Activated T-helper 2 cell treated with anti-CD3 and anti-CD28 coated beads, Interferon-gamma antibody, Interleukin-2, Interleukin-4, amounts not matched to agents 10 μg/mL and 5 μg/mL and 100 μg/mL, durations not matched to agents 14 hours and 24 hours and 36 hours (primary cell): ENCODE measurements around the gene CHRNA10. TPM values are rescaled to one million over a fixed set of nuclear protein-coding genes. Genes with fewer than 3 reads are reported as not detected.
"Not testable (repeated sequence)": the region's sequence is repeated elsewhere in the genome, so short reads cannot be mapped to it uniquely, and the experiment has no call there.

Experiments
- DNase-seq: peaks from one replicate; pipeline ENCODE4 v3.0.0; 2021; ENCODE audit warnings: low spot score
- H3K27ac Mint-ChIP-seq: one replicate; pipeline ENCODE4 v1.8.0; 2021; ENCODE audit warnings: mixed read lengths
- H3K27me3 Mint-ChIP-seq: one replicate; pipeline ENCODE4 v1.8.0; 2021; ENCODE audit warnings: low read depth, mixed read lengths
- H3K36me3 Mint-ChIP-seq: one replicate; pipeline ENCODE4 v1.8.0; 2021; ENCODE audit warnings: low read depth, mixed read lengths
- H3K4me1 Mint-ChIP-seq: one replicate; pipeline ENCODE4 v1.8.0; 2021; ENCODE audit warnings: low read depth, mixed read lengths
- H3K4me3 Mint-ChIP-seq: one replicate; pipeline ENCODE4 v1.8.0; 2021; ENCODE audit warnings: low read depth, mild to moderate bottlenecking, moderate library complexity, mixed read lengths
- H3K9me3 Mint-ChIP-seq: one replicate; pipeline ENCODE4 v1.8.0; 2021; ENCODE audit warnings: mixed read lengths
- intact Hi-C: fragments of 100-400 bp; cut with micrococcal nuclease; formaldehyde crosslinking; loops from one replicate; pipeline ENCODE4 v1.15.1; 2023
- total RNA-seq: library from RNA; stranded (reverse); gene quantifications from 2 replicates; pipeline ENCODE4 v1.2.3, GENCODE V29; 2022

CHRNA10 gene
- total RNA-seq, 1 donor from 2014 or later = 2.4 TPM

DNA sequence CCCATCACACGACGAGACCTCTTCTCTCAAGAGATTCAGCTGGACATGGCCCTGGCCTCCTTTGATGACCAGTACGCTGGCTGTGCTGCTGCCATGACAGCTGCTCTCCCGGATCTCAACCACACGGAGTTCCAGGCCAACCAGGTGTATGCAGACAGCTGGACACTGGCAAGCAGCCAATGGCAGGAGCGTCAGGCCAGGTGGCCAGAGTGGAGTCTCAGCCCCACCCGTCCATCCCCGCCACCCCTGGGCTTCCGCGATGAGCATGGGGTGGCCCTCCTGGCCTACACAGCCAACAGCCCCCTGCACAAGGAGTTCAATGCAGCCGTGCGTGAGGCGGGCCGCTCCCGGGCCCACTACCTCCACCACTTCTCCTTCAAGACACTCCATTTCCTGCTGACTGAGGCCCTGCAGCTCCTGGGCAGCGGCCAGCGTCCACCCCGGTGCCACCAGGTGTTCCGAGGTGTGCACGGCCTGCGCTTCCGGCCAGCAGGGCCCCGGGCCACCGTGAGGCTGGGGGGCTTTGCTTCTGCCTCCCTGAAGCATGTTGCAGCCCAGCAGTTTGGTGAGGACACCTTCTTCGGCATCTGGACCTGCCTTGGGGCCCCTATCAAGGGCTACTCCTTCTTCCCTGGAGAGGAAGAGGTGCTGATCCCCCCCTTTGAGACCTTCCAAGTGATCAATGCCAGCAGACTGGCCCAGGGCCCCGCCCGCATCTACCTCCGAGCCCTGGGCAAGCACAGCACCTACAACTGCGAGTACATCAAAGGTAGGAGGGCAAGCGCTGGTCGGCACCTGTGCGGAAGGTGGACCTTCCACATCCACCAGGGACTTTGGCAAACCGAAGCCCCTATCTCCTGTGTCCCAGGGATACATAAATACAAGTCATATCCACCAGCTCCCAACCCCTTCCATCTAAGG, 11.3 kb downstream of the CHRNA10 start:
- Mint-ChIP-seq H3K36me3 (peaks cover 4% of the 10 kb centered on the region), H3K27me3 (peaks cover 2% of the 10 kb centered on the region), H3K9me3 (no peaks in the 10 kb centered on the region), H3K4me1 (no peaks in the 10 kb centered on the region), H3K4me3 (no peak overlapping the region), H3K27ac (no peak overlapping the region)
- intact Hi-C loops = no loop called here
- no peak for DNase-seq

DNA sequence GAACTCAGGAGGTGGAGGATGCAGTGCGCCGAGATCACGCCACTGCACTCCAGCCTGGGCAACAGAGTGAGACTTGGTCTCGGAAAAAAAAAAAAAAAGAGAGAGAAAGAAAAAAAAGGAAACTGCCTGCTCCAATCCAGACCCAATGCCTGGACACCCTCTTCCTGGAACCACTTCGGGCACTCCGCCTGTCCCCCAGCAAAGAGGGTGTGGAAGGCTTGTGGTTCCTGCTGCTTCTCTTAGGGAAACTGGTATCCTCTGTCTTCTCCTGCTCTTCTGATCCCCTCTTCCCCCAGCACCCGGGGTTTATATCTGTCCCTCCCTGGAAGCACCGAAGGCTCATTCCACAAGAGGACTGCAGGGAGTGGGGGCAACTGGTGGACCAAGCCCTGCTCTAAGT, 12.9 kb downstream of the CHRNA10 start:
- H3K4me3 Mint-ChIP-seq = no peak overlapping the region
- H3K9me3 Mint-ChIP-seq = no peaks in the 10 kb centered on the region
- peaks cover 2% of the 10 kb centered on the region for H3K27me3 Mint-ChIP-seq
- H3K27ac Mint-ChIP-seq = no peak overlapping the region
- H3K4me1 Mint-ChIP-seq = no peaks in the 10 kb centered on the region
- intact Hi-C loops = no loop called here
- no peak for DNase-seq
- H3K36me3 Mint-ChIP-seq = no peaks in the 10 kb centered on the region

GRCh38 chr11:3657331-3657730, 13.9 kb downstream of the CHRNA10 start:
- H3K36me3 Mint-ChIP-seq, DNase-seq, H3K27me3 Mint-ChIP-seq, intact Hi-C loops, H3K4me3 Mint-ChIP-seq, H3K27ac Mint-ChIP-seq, H3K4me1 Mint-ChIP-seq, H3K9me3 Mint-ChIP-seq: not testable (repeated sequence)

DNA sequence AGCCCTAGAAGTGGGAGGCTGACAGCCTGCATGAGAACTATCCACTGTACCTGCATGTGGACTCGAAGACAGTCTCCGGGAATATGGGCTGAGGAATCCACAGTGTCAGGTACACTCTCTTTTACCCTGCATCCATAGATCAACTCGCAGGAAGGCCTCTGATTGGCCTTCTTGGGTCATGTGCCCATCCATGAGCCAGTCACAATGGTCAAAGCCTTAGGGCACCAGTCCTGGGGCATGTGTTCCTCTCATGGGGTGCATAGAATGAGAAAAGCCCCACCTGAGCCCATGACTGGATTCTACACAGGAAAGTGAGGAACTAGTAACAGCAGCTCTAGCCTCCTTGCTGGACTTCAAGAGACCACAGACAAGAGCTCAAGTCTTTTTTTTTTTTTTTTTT, 15.6 kb downstream of the CHRNA10 start:
- DNase-seq = no peak
- H3K27me3 Mint-ChIP-seq = peaks cover 9% of the 10 kb centered on the region
- H3K36me3 Mint-ChIP-seq = no peaks in the 10 kb centered on the region
- intact Hi-C loops = no loop called here
- H3K9me3 Mint-ChIP-seq = no peaks in the 10 kb centered on the region
- no peaks in the 10 kb centered on the region for H3K4me1 Mint-ChIP-seq
- H3K4me3 Mint-ChIP-seq = no peak overlapping the region
- no peak overlapping the region for H3K27ac Mint-ChIP-seq

- H3K27ac Mint-ChIP-seq = not testable (repeated sequence)
Measured at GRCh38 chr11:3652514-3652913, 18.7 kb downstream of the CHRNA10 start.

GRCh38 chr11:3649374-3649773, 21.8 kb downstream of the CHRNA10 start:
- H3K36me3 Mint-ChIP-seq, intact Hi-C loops, H3K27ac Mint-ChIP-seq, H3K4me3 Mint-ChIP-seq, H3K4me1 Mint-ChIP-seq, H3K9me3 Mint-ChIP-seq, DNase-seq: not testable (repeated sequence)
- peaks cover 42% of the 10 kb centered on the region for H3K27me3 Mint-ChIP-seq

More at GRCh38 chr11:3652514-3652913, 18.7 kb downstream of the CHRNA10 start:
- DNase-seq, H3K4me1 Mint-ChIP-seq, H3K4me3 Mint-ChIP-seq, H3K36me3 Mint-ChIP-seq, H3K9me3 Mint-ChIP-seq, intact Hi-C loops: not testable (repeated sequence)
- peaks cover 28% of the 10 kb centered on the region for H3K27me3 Mint-ChIP-seq

DNA sequence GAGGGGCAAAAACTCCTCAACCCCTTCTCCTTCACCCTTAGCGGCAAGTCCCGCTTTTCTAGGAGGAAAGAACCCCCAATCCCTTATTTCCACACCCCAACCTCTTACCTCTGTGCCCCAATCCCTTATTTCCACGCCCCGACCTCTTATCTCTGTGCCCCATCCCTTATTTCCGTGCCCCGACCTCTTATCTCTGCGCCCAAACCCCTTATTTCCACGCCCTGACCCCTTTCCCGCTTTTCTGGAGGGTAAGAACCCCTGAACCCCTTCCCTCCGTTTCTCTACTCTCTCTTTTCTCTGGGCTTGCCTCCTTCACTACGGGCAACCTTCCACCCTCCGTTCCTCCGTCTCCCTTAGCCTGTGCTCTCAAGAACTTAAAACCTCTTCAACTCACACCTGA, 22.3 kb downstream of the CHRNA10 start:
- H3K36me3 Mint-ChIP-seq, DNase-seq, H3K27ac Mint-ChIP-seq, H3K9me3 Mint-ChIP-seq, intact Hi-C loops, H3K4me1 Mint-ChIP-seq, H3K4me3 Mint-ChIP-seq: not testable (repeated sequence)
- peaks cover 46% of the 10 kb centered on the region for H3K27me3 Mint-ChIP-seq

- no peak overlapping the region for H3K27ac Mint-ChIP-seq
- intact Hi-C loops = no loop called here
- H3K9me3 Mint-ChIP-seq = no peaks in the 10 kb centered on the region
- peaks cover 57% of the 10 kb centered on the region for H3K27me3 Mint-ChIP-seq
- H3K36me3 Mint-ChIP-seq = no peaks in the 10 kb centered on the region
- no peak for DNase-seq
- H3K4me1 Mint-ChIP-seq = peaks cover 5% of the 10 kb centered on the region
- no peak overlapping the region for H3K4me3 Mint-ChIP-seq
Measured at GRCh38 chr11:3645552-3645951, 25.6 kb downstream of the CHRNA10 start.

DNA sequence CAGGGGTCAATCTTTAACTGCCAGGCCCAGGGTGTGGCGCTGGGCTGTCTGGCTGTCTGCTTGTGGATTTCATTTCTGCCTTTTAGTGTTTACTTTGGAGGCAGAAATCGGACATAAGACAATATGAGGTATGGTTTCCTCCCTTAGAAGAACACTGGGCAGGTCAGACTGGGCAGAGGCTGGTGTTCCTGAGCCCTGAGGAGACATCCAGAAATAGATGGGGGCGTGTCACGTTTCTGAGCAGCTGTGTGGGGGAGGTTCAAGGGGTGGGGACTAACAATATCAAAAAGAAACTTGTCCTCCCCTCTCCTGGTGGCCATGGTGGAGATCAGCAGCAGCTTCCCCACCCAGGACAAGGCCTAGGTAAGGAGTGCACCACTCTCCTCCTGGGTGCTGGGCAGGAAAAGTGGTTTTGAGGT, 26.4 kb downstream of the CHRNA10 start, which contains the start of gene ART1:
TSS of gene ART1 (plus strand) at position 312 of the 419 bp plus-strand sequence. CDS start 14,086 bp downstream, outside the sequence.
- H3K4me1 Mint-ChIP-seq = peaks cover 5% of the 10 kb centered on the region
- no peak for DNase-seq
- H3K27ac Mint-ChIP-seq = no peak within 1 kb of the TSS
- no peaks in the 10 kb centered on the region for H3K36me3 Mint-ChIP-seq
- peaks cover 53% of the 10 kb centered on the region for H3K27me3 Mint-ChIP-seq
- intact Hi-C loops = no loop called here
- no peaks in the 10 kb centered on the region for H3K9me3 Mint-ChIP-seq
- H3K4me3 Mint-ChIP-seq = no peak within 1 kb of the TSS

GRCh38 chr11:3643102-3643546, 28.1 kb downstream of the CHRNA10 start:
- H3K36me3 Mint-ChIP-seq, H3K4me3 Mint-ChIP-seq, H3K27ac Mint-ChIP-seq, H3K9me3 Mint-ChIP-seq, intact Hi-C loops, DNase-seq, H3K4me1 Mint-ChIP-seq: not testable (repeated sequence)
- H3K27me3 Mint-ChIP-seq = peaks cover 40% of the 10 kb centered on the region

DNA sequence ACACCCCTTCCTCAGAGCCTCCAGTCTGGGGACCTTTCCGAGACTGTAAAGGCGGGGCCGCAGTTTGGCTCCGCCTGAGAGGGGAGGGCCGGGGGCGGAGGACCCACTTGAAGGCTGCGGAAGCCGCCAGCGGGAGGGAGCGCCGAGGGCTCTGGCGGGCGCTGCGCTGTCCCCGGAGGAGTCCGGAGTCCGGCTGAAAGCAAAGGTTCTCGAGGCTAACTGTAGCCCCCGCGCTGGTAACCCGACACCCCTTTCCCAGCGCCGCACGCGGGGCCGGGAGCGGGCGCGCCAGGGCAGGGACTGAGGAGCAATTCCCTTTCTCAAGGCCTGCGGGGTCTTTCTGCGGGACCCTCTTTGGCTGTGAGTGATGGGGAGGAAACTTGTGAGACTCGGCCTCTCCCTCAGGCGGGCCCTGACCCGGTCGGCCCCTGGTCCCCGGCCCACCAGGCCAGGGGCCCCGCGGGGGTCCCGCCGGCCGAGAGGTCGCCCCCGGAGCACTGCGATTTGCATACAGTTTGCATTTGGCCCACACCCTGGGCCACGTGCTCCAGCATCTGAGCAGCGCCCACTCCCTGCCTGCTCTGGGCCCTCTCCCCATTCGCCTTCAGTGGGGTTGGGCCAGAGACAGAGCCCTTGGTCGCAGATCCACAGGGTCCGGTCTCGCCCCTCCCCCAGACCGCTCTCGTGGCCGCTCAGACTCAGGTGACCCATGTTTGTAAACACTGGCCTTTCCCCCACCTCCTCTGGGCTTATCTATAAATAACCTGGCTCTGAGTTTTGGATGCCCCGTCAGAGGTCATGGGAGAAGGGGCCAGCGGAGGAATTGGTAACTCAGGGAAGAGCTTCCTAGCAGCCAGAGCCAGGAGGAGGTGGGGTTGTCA, 28.9 kb downstream of the CHRNA10 start:
- intact Hi-C loops = no loop called here

GRCh38 chr11:3641701-3642070, 29.5 kb downstream of the CHRNA10 start, which contains the start of gene ART5:
Gene ART5 (minus strand): TSS chr11:3641992. CDS start chr11:3641862, 130 bp downstream.
- no peak within 1 kb of the TSS for H3K27ac Mint-ChIP-seq
- H3K4me1 Mint-ChIP-seq = peaks cover 5% of the 10 kb centered on the region
- H3K27me3 Mint-ChIP-seq = peaks cover 36% of the 10 kb centered on the region
- peak within 1 kb of the TSS; percentile 51 for H3K4me3 Mint-ChIP-seq
- no peaks in the 10 kb centered on the region for H3K9me3 Mint-ChIP-seq
- intact Hi-C loops = no loop called here
- no peak for DNase-seq
- H3K36me3 Mint-ChIP-seq = no peaks in the 10 kb centered on the region

More for the DNA sequence above, 28.9 kb downstream of the CHRNA10 start:
- Mint-ChIP-seq H3K9me3 (no peaks in the 10 kb centered on the region), H3K27me3 (peaks cover 38% of the 10 kb centered on the region), H3K27ac (no peak overlapping the region), H3K4me3 (peak overlapping the region; percentile 41), H3K36me3 (no peaks in the 10 kb centered on the region), H3K4me1 (peaks cover 5% of the 10 kb centered on the region)
- peak; percentile 64 for DNase-seq
